Inferior parietal cortex (tissue), 1 donor: Measurements from ENCODE around the gene STOML2.
"Not testable (repeated sequence)": the region's sequence is repeated elsewhere in the genome, so short reads cannot be mapped to it uniquely, and the experiment has no call there.

Experiments used
- DNase-seq: peaks from one replicate; pipeline ENCODE4 v3.0.0-alpha.2; 2016; ENCODE audit errors: extremely low spot score

STOML2 gene

GRCh38 chr9:35102769-35103659 is at the start of gene STOML2:
STOML2 (minus strand) TSS chr9:35103131; CDS start chr9:35103094, 37 bp downstream.
- DNase-seq, result peak; percentile 96

- not testable (repeated sequence) for DNase-seq
These were observed 45.1 kb upstream of the STOML2 start for GRCh38 chr9:35147941-35148563.

DNA sequence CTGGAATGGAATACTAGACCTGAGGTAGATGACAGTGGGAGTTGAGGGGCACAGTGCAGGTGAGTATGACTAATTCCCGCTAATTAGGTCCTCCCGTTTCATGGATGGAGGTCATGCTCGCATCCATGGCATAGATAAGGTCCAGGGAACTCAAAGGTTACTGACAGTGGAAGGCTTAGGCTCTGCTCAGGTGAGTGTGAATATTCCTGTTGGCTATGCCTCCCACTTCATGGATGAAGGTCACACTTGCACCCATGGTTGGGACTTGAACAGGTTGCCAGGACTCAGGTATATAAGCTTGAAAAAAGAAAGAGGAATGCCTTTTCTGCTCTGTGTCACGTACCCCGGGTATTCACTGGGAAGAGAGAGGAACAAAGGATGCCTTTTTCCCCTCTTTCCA is 39.1 kb upstream of the STOML2 start:
- no peak for DNase-seq

- no peak for DNase-seq
These were observed 37.2 kb upstream of the STOML2 start for GRCh38 chr9:35140093-35140492.

GRCh38 chr9:35136866-35137265 is 33.9 kb upstream of the STOML2 start:
- DNase-seq, result no peak

GRCh38 chr9:35135988-35136387 is 33.1 kb upstream of the STOML2 start:
- no peak for DNase-seq

DNA sequence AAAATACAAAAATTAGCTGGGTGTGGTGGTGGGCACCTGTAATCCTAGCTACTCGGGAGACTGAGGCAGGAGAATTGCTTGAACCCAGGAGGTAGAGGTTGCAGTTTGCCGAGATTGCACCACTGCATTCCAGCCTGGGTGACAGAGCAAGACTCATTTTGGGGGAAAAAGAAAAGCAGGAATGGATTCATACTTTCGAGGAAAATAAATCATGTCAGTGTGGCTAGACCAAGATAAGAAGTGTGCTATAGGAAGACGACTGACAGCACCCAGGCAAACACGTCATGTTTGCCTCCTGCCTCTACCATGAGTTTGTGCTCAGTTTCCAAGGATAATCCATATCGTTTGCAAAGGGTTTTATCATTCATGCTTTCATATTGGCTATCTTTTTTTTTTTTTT is 32.0 kb upstream of the STOML2 start:
- DNase-seq, result no peak

DNA sequence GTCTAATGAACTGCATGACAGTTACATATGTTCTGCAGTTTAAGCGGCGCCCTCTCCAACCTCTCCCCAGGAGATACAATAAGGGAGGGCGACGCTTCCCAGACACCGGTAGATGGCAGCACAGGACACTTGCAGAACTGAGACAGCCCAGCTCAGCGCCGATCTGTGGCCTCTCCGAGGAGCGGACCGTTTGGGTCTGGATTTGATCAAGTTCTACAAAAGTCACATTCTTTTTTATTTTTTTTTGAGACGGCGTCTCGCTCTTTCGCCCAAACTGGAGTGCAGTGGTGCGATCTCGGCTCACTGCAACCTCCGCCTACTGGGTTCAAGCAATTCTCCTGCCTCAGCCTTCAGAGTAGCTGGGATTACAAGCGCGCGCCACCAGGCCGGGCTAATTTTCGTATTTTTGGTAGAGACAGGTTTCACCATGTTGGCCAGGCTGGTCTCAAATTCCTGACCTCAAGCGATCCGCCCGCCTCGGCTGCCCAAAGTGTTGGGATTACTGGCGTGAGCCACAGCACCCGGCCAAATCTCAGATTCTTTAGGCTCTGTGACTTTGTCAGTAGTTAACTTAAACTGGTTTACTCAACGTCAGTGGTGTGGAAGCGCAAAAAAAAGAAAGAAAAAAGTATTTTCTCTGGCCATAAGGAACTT is 14.1 kb upstream of the STOML2 start:
- DNase-seq, result peak; percentile 95

- no peak for DNase-seq
These were observed 13.6 kb upstream of the STOML2 start for GRCh38 chr9:35116539-35116897.

DNA sequence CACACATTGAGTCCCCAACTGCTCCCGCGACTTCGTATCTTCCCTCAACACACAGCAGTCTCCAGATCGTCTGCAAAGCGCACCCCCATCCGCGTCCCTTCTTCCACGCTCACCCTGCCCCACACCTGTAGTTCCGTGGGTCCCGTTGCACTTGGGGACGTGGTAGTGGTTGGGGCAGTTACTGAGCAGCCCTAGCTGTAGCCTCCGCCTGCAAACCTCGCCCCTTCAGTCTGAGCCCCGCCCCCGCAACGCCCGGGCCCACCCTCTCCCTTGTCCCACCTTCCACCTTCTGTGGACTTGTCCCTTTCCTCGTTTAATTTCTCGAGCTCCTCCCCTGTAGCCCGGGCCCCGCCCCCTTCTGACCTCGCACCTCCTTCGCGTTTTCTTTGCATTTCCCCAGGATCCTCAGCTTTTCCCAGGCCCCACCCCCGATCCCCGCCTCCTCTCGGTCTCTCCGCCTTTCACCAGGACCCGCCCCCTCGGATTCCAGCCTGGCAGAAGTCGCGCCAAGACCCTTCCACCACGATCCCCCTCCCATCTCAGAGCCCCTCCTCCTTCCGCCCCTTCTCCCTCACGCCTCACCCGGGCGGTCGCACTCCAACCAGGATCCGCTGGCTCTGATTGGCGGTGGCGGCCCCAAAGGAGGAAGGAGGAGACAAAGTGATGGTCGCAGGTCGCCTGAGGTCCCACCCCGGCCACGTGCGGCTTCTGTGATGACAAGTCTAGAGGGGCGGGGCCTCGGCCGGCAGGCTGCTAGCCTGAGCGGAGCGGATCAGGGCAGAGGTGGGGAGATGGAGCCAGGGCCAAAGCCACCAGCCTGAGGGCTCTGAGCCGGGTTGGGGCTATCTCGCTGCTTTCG is 13.0 kb upstream of the STOML2 start, which contains the start of gene ATOSB:
Gene ATOSB (minus strand): TSS at position 183 of the 859 bp plus-strand sequence. CDS start 7,588 bp downstream, outside the sequence.
- DNase-seq, result peak; percentile 60

- peak; percentile 4 for DNase-seq
These were observed 12.1 kb upstream of the STOML2 start for GRCh38 chr9:35114840-35115628.

DNA sequence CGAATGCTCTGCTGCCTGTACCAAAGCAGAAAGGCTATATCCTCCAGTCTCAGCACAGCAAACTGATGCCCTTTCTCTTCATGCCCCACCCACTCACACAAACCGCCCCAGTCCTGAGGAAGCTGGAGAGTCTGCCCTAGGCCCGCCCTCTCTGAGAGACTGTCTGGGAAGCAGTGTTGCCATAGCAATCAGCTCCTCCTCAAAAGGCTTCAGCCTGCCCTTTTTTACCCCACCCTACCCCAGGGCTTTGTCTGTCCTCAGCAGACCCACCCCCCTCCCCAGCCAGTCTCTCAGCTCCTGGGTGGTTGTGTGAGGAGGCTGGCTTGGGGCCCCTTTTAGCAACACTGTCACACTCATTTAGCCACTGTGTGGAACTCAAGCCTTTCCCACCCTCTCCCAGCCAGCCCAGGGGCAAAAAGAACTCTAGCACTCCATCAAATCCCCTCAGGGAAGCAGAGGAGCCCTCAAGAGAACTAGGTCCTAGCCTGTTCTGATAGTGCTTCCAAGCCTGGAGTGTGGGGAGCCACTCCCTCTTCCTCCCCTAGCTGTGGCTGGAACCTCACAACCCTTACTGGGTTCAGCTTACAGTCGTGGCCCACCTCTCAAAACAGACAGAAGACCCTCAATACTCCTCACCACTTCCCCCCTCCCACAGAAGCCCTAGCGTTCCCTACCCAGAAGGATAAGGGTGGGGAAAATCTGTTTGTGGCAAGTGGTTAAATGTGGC is 11.3 kb upstream of the STOML2 start:
- peak; percentile 46 for DNase-seq

DNA sequence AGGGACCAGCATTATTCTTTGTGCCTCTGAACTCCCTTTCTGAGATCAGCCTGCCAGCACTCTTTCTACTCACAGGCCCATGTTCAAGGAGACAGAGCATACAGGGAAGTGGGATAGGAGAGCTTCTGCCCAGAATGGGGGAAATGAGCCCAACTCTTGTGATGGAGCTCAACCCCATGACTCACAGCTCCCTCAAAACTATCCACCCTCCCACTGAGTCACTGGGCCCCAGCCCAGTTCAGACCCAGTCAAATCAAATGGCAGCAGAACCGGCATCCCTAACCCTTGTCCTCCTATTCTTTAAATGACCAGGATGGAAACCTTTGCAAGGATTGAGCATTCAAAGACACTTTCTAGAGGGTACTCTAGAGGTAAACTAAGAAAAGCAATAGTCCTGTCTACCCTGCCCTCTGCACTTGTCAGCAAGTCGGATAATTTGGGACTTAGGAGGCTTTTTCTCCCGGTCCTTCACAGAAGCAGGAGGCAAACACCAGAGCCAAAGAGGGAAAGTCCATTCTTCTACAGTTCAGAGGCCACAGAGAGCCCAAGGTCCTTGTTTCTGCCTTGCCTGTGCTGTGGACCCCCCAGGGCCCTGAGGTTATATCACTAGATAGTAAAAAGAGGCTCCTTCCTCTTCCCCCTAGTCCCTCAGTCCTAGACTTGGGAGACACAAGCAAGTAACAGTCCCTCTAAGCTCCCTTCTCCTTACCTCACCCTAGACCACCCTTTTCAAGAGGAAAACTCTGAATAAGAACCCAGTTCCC is 9.5 kb upstream of the STOML2 start:
- DNase-seq, result no peak

DNA sequence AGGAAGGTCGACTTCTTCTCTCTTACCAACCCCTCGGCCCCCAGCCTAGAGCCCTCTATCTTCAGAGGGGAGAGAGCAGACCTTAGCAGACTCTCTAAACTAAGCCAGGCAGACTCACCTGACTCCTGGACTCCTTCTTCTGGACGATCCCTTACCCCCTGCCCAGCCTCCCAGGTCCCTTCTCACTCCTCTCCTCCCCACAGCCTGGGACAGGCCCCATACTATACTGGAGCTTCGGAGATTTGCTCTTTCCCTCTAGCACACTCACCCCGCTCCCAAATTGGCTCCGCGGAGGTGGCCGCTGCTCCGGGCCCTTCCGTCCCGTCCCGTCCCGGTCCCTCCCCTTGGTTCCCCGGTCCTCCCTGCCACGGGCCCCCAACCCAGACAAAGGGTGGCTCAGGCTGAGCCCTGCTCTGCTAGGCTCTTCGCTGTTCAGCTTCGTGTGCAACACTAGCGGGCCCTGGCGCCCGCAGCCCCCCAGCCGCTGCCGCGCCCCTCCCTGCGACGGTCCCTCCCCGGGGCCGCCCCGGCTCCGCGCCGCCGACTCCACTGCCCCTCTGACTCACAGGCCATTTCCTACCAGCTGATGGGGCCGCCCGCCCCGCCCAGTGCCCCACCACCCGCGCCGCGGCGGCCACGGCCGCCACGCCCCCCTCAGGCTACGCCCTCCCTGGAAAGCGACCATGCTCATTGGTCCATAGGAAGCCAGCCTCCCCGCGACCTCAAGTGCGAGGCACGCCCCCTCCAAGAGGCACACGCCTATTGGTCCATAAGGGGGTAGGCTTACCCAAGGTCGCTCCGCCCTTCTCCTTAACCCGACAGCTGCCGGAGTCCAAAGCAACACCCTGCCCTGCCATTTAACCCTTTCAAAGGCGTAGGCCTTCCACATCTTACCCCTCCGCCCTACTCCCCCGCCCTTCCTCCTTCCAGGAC is 8.3 kb upstream of the STOML2 start:
- peak; percentile 98 for DNase-seq

DNA sequence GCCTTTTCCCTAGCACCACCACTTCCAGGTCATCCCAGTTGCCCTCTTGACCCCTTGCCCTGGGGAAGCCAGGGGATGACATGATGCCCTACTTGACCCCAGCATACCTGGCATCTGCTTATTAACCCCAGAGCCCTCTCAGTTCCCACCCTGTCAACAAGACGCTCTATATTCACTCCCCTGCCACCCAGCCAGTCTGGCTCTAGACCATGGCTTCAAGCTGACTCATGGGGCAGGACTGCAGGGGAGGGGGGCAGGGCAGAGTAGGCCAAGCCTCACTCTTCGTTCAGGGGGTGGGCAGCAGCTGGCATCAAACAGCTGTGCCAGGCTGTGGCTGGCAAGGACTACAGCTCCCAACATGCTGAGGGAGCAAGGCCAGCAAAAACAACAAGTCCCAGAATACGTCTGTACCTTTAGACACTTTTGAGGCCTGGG is 7.4 kb upstream of the STOML2 start:
- DNase-seq, result peak; percentile 30

DNA sequence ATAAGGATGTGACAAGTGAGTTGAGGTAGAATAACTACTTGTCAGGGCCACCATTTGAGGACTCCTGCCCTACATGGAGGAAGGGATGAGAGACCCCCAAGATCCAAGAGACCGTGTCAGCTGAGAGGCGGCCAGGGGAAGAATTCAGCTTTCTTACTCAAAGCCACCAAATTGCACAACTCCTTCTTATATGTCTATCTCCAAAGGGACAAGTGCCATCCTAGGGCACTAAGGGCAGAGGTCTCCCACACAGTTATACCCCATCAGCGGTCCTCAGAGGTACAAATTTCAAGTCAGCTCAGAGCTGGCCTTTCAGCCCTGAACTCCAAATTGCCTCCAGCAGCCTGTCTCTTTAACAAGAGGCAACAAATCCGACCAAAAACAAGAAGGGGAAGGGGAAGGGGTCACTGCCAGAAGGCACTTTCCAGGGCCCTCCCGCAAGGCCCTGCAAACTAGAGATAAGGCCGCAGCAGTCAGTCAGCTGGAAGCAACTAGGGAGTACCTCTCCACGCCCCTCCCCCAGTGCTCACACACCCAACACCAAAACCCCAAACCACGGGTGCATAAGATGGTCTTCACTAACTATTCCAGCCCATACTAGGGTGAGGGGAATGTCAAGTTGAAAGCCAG is 6.1 kb upstream of the STOML2 start:
- DNase-seq, result peak; percentile 6

GRCh38 chr9:35108461-35108860 is 5.5 kb upstream of the STOML2 start:
- no peak for DNase-seq
